GM13976 (cell line): Measurements from ENCODE around the gene DUSP10.

Experiments used
- DNase-seq: peaks from one replicate; pipeline ENCODE4 v3.0.0; 2012; ENCODE audit warnings: low spot score
- in situ Hi-C: fragments of 300-500 bp; cut with MboI; formaldehyde crosslinking; loops from one replicate; pipeline ENCODE4 v1.12.0; 2022; ENCODE audit warnings: low sequenced_read_pairs, mixed read lengths, inconsistent platforms; ENCODE audit not compliant: unreplicated experiment
- TF ChIP-seq, protein P1 (sequence below): IDR thresholded peaks from 2 replicates; pipeline ENCODE4 v1.5.1; 2012; ENCODE audit warnings: borderline replicate concordance, mild to moderate bottlenecking; ENCODE audit not compliant: insufficient read depth; ENCODE audit errors: extremely low read depth, missing control alignments, control extremely low read depth

Gene DUSP10

DNA sequence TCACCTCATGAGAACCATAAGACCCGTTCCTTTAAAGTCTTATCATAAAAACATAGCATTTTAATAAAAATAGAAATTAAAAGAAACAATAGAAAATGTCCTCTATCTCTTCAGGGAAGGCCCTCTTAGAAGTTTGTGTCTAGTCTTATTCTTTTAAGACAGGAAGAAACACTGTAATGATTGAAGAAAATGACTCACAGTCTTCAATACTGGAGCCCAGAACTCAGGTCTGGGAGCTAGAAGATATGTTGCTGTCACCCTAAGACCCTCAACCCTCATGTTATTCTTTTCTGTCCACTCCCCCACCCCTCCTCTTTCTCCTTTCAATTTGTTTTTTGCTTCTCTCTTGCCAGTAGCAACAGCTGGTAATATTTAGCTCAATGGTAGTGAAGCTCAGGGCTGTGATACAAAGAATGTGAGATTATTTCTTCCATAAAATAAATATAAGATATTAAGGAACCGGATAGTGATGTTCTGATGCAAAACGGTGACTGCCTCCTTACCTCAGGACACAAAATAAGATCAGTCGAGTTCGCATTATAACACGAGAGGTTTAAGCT lies 12.0 kb downstream of the DUSP10 start:
- TF ChIP-seq, protein P1, sequence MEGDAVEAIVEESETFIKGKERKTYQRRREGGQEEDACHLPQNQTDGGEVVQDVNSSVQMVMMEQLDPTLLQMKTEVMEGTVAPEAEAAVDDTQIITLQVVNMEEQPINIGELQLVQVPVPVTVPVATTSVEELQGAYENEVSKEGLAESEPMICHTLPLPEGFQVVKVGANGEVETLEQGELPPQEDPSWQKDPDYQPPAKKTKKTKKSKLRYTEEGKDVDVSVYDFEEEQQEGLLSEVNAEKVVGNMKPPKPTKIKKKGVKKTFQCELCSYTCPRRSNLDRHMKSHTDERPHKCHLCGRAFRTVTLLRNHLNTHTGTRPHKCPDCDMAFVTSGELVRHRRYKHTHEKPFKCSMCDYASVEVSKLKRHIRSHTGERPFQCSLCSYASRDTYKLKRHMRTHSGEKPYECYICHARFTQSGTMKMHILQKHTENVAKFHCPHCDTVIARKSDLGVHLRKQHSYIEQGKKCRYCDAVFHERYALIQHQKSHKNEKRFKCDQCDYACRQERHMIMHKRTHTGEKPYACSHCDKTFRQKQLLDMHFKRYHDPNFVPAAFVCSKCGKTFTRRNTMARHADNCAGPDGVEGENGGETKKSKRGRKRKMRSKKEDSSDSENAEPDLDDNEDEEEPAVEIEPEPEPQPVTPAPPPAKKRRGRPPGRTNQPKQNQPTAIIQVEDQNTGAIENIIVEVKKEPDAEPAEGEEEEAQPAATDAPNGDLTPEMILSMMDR: no peak
- in situ Hi-C loops: loop anchor here (25.0 kb wide), 1 partner anchor 432 kb away; no protein-coding TSS in a partner anchor
- no peak for DNase-seq

DNA sequence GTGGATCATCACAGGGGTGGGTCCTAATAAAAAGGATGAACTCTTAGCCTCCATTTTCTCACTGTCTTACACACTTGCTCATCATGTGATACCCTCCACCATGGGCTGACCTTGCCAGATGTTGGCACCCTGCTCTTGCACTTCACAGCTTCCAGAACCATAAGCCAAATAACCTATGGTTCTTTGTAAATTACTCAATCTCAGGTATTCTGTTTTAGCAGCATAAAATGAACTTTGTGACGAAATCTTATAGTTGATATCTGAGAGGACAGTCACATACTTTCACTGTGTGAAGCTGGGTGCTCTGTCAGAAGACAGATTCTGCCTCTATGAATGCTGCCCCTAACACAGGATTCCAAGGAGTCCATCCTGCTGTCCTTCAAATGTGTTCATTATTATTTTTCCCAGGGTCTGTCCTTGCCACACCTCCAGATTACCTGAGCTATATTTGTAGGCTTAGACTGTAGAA lies 13.8 kb downstream of the DUSP10 start:
- TF ChIP-seq, protein P1: no peak
- in situ Hi-C loops: loop anchor here (25.0 kb wide), 1 partner anchor 434 kb away; no protein-coding TSS in a partner anchor

DNA sequence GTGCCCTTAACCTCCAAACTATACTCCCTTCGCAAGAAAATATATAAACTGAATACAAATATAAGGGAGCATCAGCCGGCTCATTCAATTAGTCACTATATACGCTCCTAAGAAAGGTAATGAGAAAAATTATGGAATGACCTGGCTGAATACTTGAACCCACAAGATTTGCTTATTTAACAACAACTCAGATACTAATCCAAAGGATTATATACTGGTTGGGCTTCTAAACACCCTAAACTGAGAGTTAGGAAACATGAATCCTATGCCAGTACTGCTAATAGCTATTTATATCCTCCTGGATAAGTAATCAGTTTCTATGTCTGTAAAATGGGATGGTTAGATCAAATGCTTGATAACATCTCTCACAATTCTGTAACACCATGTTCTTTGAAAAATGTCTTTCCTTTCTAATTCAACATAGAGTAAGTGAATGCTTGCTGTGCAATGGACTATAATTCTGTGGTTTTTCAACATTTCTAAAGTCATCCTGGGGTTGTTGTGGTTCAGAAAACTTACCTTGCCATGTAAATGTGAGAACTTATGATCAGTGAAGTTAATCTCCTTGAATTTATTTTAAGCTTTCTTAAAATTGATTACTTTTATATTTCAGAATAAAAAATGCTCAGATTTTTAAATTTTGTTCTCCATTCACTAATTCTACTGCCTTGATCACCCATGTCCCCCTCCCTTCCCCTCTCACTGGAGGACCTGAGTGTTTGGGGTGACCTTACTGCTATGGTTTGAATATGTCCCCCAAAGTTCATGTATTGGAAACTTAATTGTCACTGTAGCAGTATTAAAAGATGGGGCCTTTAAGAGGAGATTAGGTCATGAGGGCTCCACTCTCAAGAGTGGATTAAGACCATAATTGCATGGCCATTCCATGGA lies 14.5 kb downstream of the DUSP10 start:
- no peak for DNase-seq
- TF ChIP-seq, protein P1: no peak
- in situ Hi-C loops: loop anchor here (25.0 kb wide), 1 partner anchor 435 kb away; no protein-coding TSS in a partner anchor

More for the DNA sequence above, 13.8 kb downstream of the DUSP10 start:
- no peak for DNase-seq

DNA sequence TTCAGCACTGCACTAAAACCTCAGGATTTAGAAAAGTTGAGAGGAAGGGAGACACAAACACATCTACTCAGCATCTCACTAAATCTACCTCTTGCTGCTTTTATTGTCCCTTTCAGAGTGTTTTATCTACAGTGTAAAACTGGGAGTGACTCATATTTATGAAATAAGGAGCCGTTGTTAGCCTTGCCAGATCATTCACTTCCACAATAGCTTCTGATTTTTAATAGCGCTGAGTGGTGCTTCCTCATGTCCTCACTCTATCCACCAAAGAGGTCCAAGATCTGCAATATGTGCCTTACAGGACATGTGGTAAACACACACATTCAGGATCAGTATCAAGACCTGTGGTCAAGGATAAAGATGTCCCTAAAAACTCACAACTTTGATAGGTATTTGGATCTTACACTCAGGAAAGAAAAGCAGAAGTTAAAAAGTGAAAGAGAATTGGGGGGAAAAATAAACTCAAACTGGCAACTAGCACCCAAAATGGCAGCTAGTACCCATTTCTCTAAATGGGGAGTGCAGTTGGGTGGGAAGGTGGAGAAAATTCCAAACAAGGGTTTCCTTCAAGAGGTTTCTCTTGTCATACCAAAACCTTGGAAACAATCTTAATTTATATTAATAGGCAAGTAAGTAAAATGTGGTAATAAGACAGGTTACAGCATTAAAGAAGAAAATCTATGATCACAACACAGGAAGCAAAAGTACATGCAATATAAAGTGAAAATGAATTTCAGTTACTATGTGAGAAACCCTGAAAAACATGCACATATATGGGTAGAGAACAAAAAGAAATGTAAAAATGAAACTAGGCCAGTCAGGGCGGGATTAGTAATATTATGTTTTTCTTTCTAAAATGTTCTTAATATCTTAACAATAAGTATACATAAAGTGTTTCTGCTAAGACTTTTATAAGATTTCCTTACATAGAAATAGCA lies 15.9 kb downstream of the DUSP10 start:
- TF ChIP-seq, protein P1: no peak
- in situ Hi-C loops: loop anchor here (25.0 kb wide), 1 partner anchor 436 kb away; no protein-coding TSS in a partner anchor
- DNase-seq: no peak

DNA sequence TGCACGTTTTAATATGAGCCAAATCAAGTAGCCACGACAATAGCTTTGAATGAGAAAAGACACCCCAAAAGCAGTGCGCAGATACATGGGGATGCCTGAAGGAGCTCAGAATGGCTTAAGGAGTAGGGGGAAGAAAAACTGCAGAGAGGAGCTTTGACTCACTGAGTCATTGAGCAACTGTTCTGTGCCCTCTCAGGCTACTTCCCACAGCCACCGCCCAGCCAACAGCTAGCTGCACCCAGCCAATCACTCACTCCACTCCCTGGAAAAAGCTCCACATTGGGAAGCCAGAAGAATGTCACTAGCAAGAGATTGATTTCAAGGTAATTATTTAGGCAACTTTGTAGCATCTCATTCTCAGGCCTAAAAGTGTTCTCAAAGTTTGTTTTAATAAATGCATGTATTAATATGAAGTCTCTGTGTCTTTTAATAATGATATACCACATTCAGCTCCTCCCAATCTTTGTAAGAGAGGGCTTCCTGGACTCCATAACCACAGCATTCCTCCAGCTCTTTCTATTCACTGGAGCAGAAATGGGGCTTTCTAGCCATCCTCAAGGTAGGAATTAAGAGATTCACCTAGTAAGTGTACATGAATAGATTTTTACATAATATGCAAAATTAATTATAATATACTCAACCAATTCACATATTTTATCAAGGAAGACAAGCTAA lies 16.8 kb downstream of the DUSP10 start:
- in situ Hi-C loops: loop anchor here (25.0 kb wide), 1 partner anchor 437 kb away; no protein-coding TSS in a partner anchor
- DNase-seq: no peak
- TF ChIP-seq, protein P1: no peak
